ENCODE results near the gene NLRP6. TPM values are rescaled to one million over a fixed set of nuclear protein-coding genes. Genes with fewer than 3 reads are reported as not detected.

The NLRP6 gene
- total RNA-seq, 3 donors from 2014 or later (not counting 1 experiment from before 2014, with no cell fraction given): 1.7 to 3.0 (median 2.3) TPM

DNA sequence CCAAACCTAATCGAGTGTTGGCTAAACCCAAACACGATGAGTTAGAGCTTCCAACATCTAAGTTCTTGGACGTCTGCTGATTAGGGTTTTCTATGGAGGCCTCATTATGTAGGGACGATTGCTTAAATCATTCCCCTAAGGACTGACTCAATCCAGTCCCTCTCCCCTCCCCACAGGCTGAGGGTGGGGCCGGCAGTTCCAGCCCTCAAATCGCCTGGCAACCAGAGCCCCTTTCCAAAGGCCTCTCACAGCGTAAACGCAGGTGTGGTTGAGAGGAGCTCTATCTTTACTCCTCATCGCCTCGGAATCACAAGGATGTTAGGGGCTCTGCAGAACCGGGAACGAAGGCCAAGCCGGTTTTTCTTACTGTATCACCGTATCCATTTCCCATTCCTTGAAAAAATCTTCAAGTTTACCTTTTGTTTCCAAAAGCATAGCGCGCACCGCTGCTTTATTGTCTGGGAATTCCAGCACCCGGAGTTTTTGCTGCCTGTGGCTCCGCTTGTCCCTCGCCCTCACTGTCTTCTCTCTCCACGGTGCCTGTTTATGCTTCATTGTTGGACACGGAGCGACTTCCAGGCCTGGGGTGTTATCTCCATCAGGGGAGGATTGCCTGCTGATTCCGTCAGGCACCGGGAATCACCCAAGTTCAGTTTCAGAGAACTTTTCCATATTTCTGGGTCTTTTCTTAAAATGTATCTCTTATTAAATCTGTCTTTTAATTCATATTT lies 56.2 kb downstream of the NLRP6 start:
- Histone ChIP-seq H3K27ac (ENCODE audit: low read length) (no peak overlapping the region), H3K4me3 (ENCODE audit: low read length) (no peak overlapping the region), H3K36me3 (ENCODE audit: control insufficient read depth, insufficient read depth, low read length) (no peaks in the 10 kb centered on the region), H3K4me1 (ENCODE audit: control insufficient read depth, insufficient read depth, low read length) (peaks cover 65% of the 10 kb centered on the region), H3K9me3 (ENCODE audit: control insufficient read depth, insufficient read depth, low read length) (peaks cover 4% of the 10 kb centered on the region), H3K27me3 (ENCODE audit: control insufficient read depth, insufficient read depth, low read length) (no peaks in the 10 kb centered on the region)
- H3K27ac Mint-ChIP-seq: no peak overlapping the region
- WGBS (ENCODE audit: insufficient coverage): 89% methylated on average over 25 of the region's 25 CpGs
- H3K36me3 Mint-ChIP-seq: no peaks in the 10 kb centered on the region
- H3K27me3 Mint-ChIP-seq (ENCODE audit: low read depth in 2 of 2): no peaks in the 10 kb centered on the region
- H3K4me3 Mint-ChIP-seq: peak overlapping the region; percentile 61
- TF ChIP-seq, protein P1, sequence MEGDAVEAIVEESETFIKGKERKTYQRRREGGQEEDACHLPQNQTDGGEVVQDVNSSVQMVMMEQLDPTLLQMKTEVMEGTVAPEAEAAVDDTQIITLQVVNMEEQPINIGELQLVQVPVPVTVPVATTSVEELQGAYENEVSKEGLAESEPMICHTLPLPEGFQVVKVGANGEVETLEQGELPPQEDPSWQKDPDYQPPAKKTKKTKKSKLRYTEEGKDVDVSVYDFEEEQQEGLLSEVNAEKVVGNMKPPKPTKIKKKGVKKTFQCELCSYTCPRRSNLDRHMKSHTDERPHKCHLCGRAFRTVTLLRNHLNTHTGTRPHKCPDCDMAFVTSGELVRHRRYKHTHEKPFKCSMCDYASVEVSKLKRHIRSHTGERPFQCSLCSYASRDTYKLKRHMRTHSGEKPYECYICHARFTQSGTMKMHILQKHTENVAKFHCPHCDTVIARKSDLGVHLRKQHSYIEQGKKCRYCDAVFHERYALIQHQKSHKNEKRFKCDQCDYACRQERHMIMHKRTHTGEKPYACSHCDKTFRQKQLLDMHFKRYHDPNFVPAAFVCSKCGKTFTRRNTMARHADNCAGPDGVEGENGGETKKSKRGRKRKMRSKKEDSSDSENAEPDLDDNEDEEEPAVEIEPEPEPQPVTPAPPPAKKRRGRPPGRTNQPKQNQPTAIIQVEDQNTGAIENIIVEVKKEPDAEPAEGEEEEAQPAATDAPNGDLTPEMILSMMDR (IDR thresholded peaks at IDR 0.05): no peak
- H3K4me1 Mint-ChIP-seq: peaks cover 66 to 69% of the 10 kb centered on the region in 2 donors
- intact Hi-C loops (cut with micrococcal nuclease): no loop called here
- no peaks in the 10 kb centered on the region for H3K9me3 Mint-ChIP-seq
- DNase-seq: no peak
- no peak for ATAC-seq

Other genes with a start within 250 kb of the NLRP6 start
- gene SCGB1C1, start 85.3 kb upstream of the NLRP6 start, total RNA-seq: 1 to 10 TPM in 1 of 3 donors, under 1 TPM in 1, not detected in 1; 0.73 to 2.1 TPM
- gene BET1L, start 71.0 kb upstream of the NLRP6 start, total RNA-seq: 10 to 100 TPM; 32.4 to 44.1 (median 35.8) TPM
- gene RIC8A, start 70.7 kb upstream of the NLRP6 start, total RNA-seq: 100 to 1,000 TPM; 102 to 153 (median 106) TPM
- gene SIRT3, start 42.1 kb upstream of the NLRP6 start, total RNA-seq: 10 to 100 TPM; 20.1 to 24.2 (median 21.2) TPM
- gene PSMD13, start 41.4 kb upstream of the NLRP6 start, total RNA-seq: 100 to 1,000 TPM in 2 of 3 donors, 10 to 100 TPM in 1; 94.6 to 111 (median 104) TPM
- 100 to 1,000 TPM; 130 to 237 (median 153) TPM for gene PGGHG, start 10.7 kb downstream of the NLRP6 start, total RNA-seq
- gene IFITM5, start 21.1 kb downstream of the NLRP6 start, total RNA-seq: not detected
- gene IFITM2, start 29.4 kb downstream of the NLRP6 start, total RNA-seq: 1,000 to 10,000 TPM; 1,080 to 1,421 (median 1,273) TPM
- gene IFITM1, start 35.6 kb downstream of the NLRP6 start, total RNA-seq: 100 to 1,000 TPM; 540 to 809 (median 710) TPM
- gene IFITM3, start 42.5 kb downstream of the NLRP6 start, total RNA-seq: 100 to 1,000 TPM in 1 of 3 donors, 10 to 100 TPM in 2; 64.0 to 165 (median 93.6) TPM
- 1 to 10 TPM in 2 of 3 donors, under 1 TPM in 1; 0.66 to 1.5 (median 1.5) TPM for gene B4GALNT4, start 91.1 kb downstream of the NLRP6 start, total RNA-seq
- under 1 TPM in 2 of 3 donors, not detected in 1; 0.29 to 0.56 TPM for gene PKP3, start 115.8 kb downstream of the NLRP6 start, total RNA-seq
- 100 to 1,000 TPM; 619 to 690 (median 666) TPM for gene SIGIRR, start 136.6 kb downstream of the NLRP6 start, total RNA-seq
- 10 to 100 TPM; 15.1 to 21.3 (median 15.1) TPM for gene ANO9, start 163.6 kb downstream of the NLRP6 start, total RNA-seq
- 10 to 100 TPM; 21.5 to 25.1 (median 23.4) TPM for gene PTDSS2, start 171.9 kb downstream of the NLRP6 start, total RNA-seq
- 100 to 1,000 TPM; 113 to 120 (median 118) TPM for gene RNH1, start 228.8 kb downstream of the NLRP6 start, total RNA-seq